GM19463 (cell line): ENCODE results near the gene TCP11L2.
"Not testable (repeated sequence)": the region's sequence is repeated elsewhere in the genome, so short reads cannot be mapped to it uniquely, and the experiment has no call there.

Source experiments
- ATAC-seq: cut with Tn5 transposase; IDR thresholded peaks from one replicate; pipeline ENCODE4 v1.9.1; 2021; ENCODE audit warnings: mild to moderate bottlenecking, moderate library complexity; ENCODE audit not compliant: unreplicated experiment

TCP11L2 gene

DNA sequence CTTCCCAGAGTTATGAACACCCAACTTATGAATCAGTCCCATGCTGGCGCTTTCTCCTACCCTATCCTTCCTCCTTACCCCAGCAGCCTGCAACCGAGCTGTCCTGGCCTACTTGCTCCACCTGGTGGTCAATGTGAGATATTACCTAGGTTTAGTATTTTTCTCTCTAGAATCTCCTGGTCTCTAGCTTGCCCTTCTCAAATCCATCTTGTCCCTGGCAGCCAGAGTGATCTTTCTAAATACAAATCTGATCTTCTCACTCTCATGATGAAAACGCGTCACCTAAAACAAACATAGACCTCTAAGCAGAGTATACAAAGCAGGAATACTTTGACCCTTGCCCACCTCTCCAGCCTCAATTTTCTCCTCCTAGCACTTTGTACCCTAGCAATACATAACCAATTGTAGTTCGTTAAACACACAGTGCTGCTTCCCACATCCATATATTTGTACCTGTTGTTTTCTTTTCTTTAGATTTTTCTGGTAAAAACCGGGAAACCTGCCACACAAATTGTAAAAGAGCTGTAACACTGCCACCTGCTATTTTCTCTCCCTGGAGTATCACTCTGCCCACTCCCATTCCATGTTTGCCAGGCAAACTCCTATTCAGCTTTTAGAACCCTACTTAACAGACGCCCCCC lies 20.0 kb upstream of the TCP11L2 start:
- no peak for ATAC-seq

DNA sequence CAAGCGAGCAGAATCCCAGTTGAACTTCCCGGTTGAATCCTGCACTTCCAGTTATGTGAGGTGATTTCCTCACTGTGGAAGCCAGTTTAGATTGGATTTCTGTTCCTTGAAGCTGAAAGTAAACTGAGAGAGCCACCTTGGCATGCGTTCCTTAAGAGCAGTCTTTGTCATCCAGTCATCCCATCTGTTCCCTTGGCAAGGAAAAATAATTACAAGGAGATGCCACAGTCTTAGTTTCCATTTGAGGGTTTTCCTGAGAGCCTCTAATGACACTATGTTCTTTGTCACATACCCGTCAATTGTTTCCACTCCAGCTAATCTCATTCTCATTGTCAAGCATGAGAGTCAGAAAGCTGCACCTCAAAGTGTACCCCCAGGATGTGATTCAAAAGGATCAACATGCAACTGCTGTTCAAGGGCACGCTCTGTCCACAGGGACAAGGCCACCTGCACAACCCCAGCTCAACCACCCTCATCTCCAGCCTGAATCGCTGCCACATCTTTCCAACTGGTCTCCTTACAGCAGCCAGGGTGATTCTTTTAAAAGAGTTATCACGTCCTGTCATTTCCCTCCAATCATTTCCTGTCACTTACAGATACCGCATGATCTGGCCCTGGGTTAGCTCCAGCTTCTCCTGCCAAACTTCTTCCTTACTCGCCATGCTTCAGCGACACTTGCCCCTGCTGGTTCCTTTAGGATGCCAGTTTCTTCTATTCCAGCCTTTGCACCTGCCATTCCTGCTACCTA lies 18.0 kb upstream of the TCP11L2 start:
- ATAC-seq, result no peak

DNA sequence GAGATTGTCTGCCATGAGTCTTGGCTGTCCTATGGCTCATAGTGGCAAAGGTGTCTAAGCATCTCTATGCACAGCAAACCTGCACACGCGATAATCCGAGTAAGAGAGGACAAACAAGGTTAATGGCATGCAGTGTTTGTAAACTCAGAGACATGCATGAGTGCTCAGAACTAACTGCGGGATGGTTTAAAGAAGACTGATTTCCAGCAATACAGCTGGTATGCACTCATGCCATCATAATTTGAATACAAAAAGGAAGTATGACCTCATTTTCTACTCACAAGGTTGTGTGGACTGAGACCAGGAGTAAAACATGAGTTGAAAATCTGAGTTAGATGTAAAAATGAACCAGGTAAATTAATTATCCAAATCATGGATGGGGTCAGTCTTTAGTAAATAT lies 16.6 kb upstream of the TCP11L2 start:
- no peak for ATAC-seq

DNA sequence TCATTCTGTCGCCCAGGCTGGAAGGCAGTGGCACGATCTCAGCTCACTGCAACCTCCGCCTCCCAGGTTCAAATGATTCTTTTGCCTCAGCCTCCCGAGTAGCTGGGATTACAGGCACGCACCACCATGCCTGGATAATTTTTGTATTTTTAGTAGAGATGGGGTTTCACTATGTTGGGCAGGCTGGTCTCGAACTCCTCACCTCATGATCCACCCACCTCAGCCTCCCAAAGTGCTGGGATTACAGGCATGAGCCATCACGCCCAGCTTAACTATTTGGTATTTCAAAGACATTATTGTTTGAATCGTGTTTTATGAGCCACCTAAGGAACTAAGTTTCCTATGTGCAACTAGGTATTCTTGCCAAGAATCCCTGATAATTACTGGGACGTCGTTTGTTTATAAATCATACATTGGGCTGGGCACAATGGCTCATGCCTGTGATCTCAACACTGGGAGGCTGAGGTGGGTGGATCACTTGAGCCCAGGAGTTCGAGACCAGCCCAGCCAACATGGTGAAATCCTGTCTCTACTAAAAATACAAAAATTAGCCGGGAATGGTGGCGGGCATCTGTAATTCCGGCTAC lies 15.9 kb upstream of the TCP11L2 start:
- not testable (repeated sequence) for ATAC-seq

DNA sequence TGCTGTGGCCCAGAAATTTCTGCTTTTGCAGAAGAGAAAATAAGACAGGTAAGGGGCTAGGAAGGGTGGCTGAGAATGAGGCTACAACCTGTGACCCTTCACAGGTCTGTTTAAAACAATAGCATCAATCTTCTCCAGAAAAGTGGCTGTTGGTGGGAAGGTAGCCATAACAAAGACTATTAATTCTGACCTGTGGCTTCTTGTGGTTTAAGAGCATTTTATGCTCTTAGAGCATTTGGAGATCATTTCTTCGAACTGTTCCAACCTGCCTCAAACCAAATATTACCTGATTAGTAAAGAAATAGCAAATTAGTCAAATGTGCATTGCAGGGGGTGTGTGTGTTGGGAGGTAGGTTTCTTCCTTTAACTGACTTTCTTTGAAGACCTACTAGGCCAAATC lies 15.2 kb upstream of the TCP11L2 start:
- no peak for ATAC-seq

DNA sequence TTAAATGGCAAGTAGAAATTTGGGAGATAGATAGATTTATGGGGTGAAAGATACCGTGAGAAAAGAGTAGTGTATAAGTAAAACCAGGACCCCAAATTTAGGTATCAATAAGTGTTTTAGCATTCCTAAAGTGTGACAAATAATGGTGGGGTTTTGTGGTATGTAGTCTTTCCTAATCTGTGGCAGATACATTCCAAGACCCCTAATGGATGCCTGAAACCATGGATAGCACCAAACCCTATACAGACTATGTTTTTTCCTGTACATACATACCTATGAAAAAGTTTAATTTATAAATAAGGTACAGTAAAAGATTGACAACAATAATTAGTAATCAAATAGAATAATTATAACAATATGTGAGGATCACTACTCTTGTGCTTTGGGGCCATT lies 14.4 kb upstream of the TCP11L2 start:
- no peak for ATAC-seq

DNA sequence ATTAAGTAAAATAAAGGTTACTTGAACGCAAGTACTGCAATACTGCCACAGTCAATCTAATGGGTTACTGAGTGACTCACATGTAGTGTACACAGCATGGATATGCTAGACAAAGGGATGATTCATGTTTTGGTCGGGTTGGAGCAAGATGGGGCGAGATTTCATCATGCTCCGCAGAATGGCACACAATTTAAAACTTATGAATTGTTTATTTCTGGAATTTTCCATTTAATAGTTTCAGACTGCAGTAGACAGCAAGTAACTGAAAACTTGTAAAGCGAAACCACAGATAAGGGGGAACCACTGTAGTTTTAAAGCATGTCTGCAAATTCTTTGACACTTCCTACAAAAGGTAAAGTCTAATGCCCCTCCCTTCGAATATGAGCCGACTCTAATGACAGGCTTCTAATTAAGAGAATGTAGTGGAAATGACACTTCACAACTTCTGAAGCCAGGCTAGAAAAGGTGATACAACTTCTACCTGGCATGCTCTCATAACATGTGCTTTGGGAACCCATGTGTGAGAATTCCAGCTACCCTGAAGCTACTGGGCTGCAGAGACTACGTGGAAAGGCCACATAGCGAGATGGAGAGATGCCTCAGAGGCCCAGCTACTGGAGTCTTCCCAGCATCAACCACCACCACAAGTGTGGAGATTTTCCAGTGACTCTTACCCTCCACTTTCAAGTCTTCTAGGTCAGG lies 13.9 kb upstream of the TCP11L2 start:
- ATAC-seq, result no peak

DNA sequence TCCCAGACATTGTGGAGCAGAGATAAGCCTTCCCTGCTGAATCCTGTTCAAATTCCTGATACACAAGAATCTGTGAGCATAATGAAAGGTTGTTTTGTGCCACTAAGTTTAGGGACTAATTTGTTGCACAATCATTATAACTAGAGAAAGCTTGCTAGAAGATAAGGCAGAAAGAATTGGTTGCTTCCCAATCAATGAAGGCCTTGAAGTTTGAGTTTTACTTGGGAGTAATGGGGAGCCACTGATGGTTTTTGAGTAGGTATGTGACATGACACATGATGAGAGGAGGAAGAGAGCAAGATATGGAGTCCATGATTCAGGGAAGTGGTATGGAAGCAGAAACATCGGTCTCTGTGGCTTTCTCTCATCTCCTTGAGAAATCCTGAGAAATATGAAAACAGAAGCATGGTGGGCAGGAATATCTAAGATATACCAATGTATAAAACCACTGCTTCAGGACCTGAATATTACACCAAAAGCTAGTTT lies 13.3 kb upstream of the TCP11L2 start:
- no peak for ATAC-seq

DNA sequence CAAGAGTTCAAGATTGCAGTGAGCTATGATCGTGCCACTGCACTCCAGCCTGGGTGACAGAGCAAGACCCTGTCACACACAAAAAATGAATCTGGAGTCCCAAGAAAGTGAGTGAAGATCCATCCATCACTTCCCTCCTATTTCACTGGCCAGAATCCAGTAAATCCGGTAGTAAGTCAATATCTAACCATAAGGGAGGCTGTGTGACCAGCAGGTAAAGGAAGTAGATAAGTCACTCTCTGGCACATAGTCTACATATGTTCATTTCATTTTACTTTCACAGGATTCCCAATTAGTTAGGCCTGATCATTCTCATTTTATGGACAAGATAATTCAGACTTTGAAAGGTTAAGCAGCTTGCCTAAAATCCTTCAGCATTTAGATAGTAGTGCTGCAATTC lies 11.9 kb upstream of the TCP11L2 start:
- no peak for ATAC-seq

DNA sequence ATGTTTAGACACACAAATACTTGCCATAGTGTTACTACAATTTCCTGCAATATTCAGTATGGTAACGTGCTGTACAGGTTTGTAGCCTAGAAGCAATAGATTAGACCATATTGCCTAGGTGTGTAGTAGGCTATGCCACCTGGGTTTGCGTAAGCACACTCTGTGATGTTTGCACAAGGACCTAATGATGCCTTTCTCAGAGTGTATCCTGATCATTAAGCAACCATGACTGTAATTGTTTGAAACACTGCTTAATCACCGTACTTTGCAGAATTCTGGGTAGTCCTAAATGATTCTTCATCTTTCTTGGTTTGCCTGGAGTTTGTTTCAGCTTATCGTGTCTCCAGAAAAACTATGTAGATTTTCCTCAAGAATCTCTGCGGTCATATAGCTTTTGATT lies 11.2 kb upstream of the TCP11L2 start:
- ATAC-seq, result no peak

DNA sequence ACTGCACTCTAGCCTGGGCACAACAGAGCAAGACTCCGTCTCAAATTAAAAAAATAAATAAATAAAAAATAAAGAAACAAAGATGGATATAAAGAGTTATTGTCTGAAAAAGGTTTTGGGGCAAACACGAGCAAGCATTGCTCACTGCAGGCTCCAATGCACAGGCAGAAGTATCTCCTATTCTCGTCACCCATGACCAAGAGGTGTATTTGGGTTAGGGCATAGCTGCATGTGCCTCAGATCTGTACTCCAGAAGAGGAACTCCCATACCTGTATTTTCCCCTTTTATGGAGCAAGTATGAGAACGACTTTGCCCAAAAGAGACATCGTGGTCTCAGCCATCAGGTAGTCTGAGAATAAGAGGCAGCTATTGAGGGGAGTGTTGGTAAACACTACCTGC lies 10.2 kb upstream of the TCP11L2 start:
- no peak for ATAC-seq

DNA sequence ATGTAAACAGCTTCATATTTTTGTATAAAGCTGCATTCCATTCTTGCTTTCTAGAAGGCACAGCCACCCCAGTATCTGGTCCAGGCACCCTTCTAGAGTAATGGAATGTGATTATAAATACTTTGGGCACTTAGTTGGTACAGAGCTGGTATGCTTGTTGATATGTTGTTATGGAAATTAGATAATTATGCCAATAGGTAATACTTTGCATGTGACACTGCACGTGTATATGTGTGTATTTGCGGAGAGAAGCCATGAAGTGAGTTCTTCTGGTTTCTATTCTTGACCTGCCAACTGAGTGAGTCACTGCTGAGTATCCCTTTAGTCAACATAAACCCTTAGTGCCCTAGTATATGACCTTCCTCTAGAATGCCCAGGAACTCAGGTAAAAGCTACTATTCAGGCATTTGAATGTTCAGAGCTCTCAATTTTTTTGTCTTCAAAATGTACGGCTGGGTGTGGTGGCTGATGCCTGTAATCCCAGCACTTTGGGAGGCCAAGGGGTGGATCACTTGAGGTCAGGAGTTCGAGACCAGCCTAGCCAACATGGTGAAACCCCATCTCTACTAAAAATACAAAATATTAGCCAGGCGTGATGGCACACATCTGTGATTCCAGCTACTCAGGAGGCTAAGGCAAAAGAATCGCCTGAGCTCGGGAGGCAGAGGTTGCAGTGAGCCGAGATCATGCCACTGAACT lies 6.2 kb upstream of the TCP11L2 start:
- ATAC-seq, result no peak

DNA sequence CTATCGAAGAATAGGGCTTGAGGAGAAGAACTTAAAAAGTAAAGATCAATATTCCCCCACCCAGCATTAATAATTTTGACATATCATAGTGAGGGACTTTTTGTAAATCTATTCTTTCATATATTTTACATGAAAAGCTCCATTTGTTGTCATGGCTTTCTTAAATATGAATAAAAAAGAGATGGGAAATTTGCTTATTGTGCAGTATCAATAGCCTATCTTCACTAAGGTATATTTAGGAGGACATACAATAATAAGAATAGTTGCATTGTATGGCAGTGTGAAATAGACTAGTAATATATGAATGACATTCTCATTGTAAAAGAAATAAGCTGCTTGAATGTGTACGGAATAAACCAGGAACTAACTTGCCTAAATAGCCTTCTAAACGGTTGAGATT lies 5.5 kb upstream of the TCP11L2 start:
- ATAC-seq, result no peak

DNA sequence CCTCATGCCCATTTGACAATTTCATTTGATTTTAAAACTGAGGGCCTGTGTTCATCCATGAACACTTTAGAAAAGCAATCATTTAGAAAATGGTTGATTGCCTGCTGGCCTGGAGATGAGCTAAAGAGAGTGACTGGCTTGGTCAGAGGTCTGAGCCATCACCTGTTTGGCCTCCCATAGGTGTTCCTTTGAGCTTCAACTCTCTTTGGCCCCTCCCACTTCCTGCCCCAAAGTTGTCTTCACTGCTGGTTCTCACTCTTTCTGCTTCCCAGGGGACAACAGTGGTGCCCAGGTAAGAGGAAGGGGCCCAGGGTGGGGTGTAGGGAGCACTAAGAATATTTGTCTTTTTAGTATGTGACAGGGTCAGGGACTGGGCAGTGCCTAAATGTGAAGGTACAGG lies 4.9 kb upstream of the TCP11L2 start:
- no peak for ATAC-seq

DNA sequence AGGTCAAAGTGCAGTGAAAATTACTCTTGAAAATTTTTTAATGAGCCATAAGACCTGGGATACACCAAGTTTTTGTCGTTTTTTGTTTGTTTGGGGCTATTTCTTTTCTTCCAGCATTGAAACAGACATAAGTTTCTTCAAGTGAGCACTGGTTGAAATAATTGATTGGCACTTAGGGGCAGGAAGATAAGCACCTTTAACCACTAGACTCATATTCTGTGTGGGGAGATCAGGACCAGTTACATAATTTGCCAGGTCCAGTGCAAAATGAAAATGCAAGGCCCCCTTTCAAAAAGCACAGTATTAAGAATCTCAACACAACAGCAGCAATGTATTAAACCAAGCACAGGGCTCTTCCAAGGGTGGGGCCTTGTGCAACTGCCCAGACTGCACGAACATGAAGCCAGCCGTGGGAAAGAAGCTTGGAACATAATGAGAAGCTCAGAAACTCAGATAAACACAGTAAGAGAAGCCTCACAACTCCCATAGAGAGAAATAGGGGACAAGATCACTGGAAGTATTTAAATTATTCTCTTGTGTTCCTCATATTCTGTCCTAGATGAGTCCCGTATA lies 3.2 kb upstream of the TCP11L2 start:
- no peak for ATAC-seq

DNA sequence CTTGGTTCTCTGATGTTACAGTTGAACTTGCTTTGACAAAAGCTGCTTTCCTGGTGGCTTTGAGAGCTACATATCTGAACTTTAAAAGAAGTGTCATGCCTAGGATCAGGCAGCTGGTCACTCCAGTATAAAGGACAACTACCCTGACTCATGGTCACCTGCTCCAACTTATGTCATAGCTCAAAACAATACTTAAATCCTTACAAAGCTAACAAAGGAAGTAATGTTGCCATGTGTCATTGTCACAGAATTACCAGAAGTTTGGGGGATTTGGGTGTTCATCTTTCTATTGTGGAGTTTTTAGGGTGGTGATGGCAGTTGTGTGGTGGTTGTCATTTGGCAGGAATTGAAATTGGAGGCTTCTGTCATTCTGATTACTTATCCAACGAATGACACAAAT lies 1.8 kb upstream of the TCP11L2 start:
- no peak for ATAC-seq

DNA sequence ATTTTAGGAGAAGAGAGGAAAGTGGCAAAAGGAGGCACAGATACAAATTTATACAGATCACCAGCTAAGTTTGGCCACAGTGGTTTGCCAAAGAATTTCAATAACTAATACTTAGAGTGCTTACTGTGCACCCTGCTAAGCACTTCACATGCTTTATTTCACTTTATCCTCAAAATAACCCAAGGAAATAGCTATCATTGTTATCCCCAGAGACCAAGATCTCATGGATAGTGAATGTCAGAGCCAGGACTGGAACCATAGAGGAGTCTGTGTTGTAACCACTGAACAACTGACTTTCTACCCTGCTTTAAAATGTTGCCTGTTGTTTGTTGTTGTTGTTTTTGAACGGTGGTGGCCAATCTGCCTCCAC lies 1.3 kb upstream of the TCP11L2 start:
- ATAC-seq, result no peak

DNA sequence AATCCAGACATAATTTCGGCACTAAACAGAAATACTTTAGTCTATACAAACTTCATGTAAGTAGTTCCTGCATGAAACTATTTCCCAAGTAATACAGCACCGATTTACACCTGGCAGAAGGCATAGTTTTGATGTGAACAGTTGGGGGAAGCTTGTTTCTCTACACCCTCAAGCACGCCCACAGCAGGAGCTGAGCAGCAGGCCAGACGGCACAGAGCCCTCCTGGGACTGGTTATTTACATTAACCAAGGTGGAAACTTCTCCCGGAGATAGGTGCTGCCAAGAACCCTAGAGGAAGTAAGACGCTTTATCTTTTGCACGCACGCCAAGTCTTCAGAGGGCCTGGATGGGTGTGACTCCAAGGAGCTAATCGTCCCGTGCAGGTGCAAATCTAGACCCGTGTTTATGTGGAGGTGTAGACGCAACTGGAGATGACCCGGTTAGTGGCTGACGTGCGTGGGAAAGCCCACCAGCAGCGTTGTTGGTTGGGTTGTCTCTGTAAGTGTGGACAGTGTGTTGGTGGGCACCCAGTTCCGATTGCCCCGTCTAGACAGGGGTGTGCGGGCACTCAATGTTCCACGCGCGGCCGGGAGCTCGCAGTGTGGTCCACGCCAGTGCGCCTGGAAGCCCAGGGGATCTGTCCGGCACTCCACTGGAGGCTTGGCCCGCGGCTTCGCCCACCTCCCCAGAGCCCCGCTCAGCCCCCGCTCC lies 767 bp upstream of the TCP11L2 start:
- peak; percentile 60 for ATAC-seq

DNA sequence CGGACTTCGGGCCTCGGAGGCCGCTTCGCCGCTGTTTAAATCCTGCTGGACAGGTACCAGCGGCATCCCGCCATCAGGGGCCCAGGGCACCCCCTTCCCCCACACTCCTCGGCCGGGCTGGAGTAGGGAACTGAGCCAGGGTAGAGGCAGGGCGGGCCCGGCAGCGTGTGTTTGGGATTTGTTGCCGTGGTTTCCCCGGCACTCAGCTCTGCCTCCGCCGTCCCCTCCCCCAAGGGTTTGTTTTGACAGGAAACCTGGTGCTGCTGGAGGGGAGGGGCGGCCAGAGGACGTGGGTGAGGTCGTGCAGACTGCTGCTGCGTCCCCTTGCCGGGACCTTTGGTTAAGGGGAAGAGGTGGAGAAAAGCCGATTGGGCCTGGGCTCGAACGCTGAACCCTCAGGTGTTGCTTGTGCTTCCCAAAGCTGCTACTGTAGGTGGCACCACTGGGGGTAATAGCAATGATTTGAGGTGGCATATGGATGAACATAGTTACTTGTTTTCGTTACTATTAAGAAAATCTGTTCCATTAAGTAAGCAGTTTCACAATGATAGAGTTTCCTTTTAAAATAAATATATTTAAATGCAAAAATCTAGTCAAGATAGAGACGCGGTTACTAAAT lies 778 bp downstream of the TCP11L2 start:
- no peak for ATAC-seq

DNA sequence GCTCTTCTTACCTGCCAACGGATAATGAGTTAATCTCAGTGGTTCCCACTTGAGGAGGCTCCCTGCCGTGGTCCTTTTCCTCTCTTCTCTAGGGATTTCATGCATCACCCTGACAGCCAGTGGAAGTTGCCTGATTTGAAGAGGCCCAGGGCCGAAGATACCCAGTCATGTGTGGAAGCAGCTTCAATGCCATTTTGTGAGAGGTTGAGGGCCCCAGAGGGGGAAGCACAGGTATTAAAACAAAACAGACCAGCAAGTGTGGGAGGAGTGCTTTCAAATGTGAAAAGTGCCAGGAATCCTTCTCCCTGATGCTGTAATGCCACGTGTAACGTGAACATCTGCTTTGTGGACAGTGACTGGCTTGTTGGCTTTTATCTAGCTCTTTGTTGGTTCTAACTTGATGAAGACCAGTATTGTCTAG lies 1.5 kb downstream of the TCP11L2 start:
- ATAC-seq, result no peak
